A549 (cell line): ENCODE data around the gene ATF4. TPM values are rescaled to one million over a fixed set of nuclear protein-coding genes. Genes with fewer than 3 reads are reported as not detected.
A peak's percentile ranks its signal among the peaks of the same experiment; 100 is the strongest.

Experiments
- ATAC-seq, 2 experiments: fragments of 200-7000 bp in 1 of 2; fragments of >200 bp in 1 of 2; cut with Nextera tagmentation in 1 of 2; cut with Tn5 transposase in 1 of 2; 3 replicates each; pipeline versions ENCODE4 v1.8.0 to v1.9.1; 2018 to 2020; ENCODE audit warnings: mild to moderate bottlenecking in 1 of 2, moderate library complexity in 1 of 2
- CTCF ChIA-PET: fragments of 300-600 bp; sonication (Branson Sonifier 250); formaldehyde crosslinking; extraction: SDS; loops from one replicate; lab custom pipeline; 2021; ENCODE audit warnings: antibody characterized with exemption, inconsistent platforms; lab: Yijun Ruan, JAX
- POLR2A ChIA-PET: fragments of 350-600 bp; formaldehyde crosslinking; extraction: SDS; loops from one replicate; lab custom pipeline; 2021; ENCODE audit warnings: antibody characterized with exemption, inconsistent platforms; lab: Yijun Ruan, JAX
- DNase-seq, 2 experiments: peaks; one replicate each; pipeline versions ENCODE4 v3.0.0 to v3.0.0-alpha.2; 2011 to 2016; ENCODE audit warnings: low read depth in 1 of 2, low spot score in 1 of 2
- FAIRE-seq: peaks from 2 replicates; lab custom pipeline; 2011; peaks lifted over from hg19 to GRCh38; lab: Jason Lieb, UNC
- H3K27ac ChIP-seq, 2 experiments: fragments of >200 bp; sonication (Bioruptor Twin); formaldehyde crosslinking; 3 replicates each; pipeline ENCODE4 v1.5.1; 2016 to 2017
- H3K4me1 ChIP-seq: fragments of >200 bp; sonication (Bioruptor Twin); formaldehyde crosslinking; 3 replicates; pipeline ENCODE4 v1.6.1; 2016
- H3K4me2 ChIP-seq: fragments of >200 bp; sonication (Bioruptor Twin); formaldehyde crosslinking; 3 replicates; pipeline ENCODE4 v1.6.1; 2016
- H3K4me3 ChIP-seq: fragments of >200 bp; sonication (Bioruptor Twin); formaldehyde crosslinking; 3 replicates; pipeline ENCODE4 v1.5.1; 2016
- H3K9me3 ChIP-seq: fragments of >200 bp; sonication (Bioruptor Twin); formaldehyde crosslinking; 3 replicates; pipeline ENCODE4 v1.6.1; 2016
- BHLHE40 ChIP-seq: IDR thresholded peaks from 2 replicates; pipeline ENCODE4 v1.6.1; 2012; ENCODE audit warnings: low read depth, low read length, inconsistent platforms
- CEBPB ChIP-seq, 2 experiments: fragments of >200 bp in 1 of 2; sonication (Bioruptor Twin) in 1 of 2; formaldehyde crosslinking in 1 of 2; IDR thresholded peaks; 2 replicates each; pipeline ENCODE4 v1.6.1; 2012 to 2016
- CHD4 ChIP-seq: fragments of 200-600 bp; sonication (generic); IDR thresholded peaks from 2 replicates; pipeline ENCODE4 v1.6.1; 2016; ENCODE audit warnings: antibody characterized with exemption, mild to moderate bottlenecking, borderline replicate concordance
- CTCF ChIP-seq: fragments of >200 bp; sonication (Bioruptor Twin); formaldehyde crosslinking; IDR thresholded peaks from 3 replicates; pipeline ENCODE4 v1.5.1; 2016
- EP300 ChIP-seq, 2 experiments: fragments of >200 bp; sonication (Bioruptor Twin); formaldehyde crosslinking; IDR thresholded peaks; 2 replicates in 1 of 2; 3 replicates in 1 of 2; pipeline ENCODE4 v1.6.1; 2016 to 2017
- FOSB ChIP-seq: fragments of 250-450 bp; sonication (Bioruptor Pico); IDR thresholded peaks from 2 replicates; pipeline ENCODE4 v1.5.0; 2020; ENCODE audit warnings: mild to moderate bottlenecking, moderate library complexity
- FOSL2 ChIP-seq, 2 experiments: fragments of 450-650 bp in 1 of 2; fragments of >200 bp in 1 of 2; sonication (Bioruptor Twin) in 1 of 2; formaldehyde crosslinking; IDR thresholded peaks; 2 replicates each; pipeline versions ENCODE4 v1.5.0 to v1.6.1; 2016 to 2020; ENCODE audit warnings: mild to moderate bottlenecking in 1 of 2, moderate library complexity in 1 of 2
- HOXA7 ChIP-seq: fragments of 250-450 bp; sonication (Bioruptor Pico); IDR thresholded peaks from 2 replicates; pipeline ENCODE4 v1.5.0; 2020; ENCODE audit warnings: mild to moderate bottlenecking, moderate library complexity
- HOXB13 ChIP-seq: fragments of 250-450 bp; sonication (Bioruptor Pico); IDR thresholded peaks from 2 replicates; pipeline ENCODE4 v1.5.0; 2020; ENCODE audit warnings: low read depth, mild to moderate bottlenecking, moderate library complexity
- HOXB5 ChIP-seq: fragments of 250-450 bp; sonication (Bioruptor Pico); IDR thresholded peaks from 2 replicates; pipeline ENCODE4 v1.5.0; 2020; ENCODE audit warnings: mild to moderate bottlenecking, moderate library complexity
- MYC ChIP-seq: IDR thresholded peaks from 2 replicates; pipeline ENCODE4 v1.6.1; 2012; ENCODE audit warnings: mild to moderate bottlenecking, inconsistent platforms, low read length, improper control_type of control experiment, borderline replicate concordance
- PHF8 ChIP-seq: fragments of 200-600 bp; sonication (generic); IDR thresholded peaks from 2 replicates; pipeline ENCODE4 v1.6.1; 2016; ENCODE audit warnings: low read depth, mild to moderate bottlenecking, antibody characterized with exemption, moderate library complexity, borderline replicate concordance
- RAD21 ChIP-seq, 2 experiments: fragments of >200 bp in 1 of 2; sonication (Bioruptor Twin) in 1 of 2; formaldehyde crosslinking in 1 of 2; IDR thresholded peaks in 1 of 2; conservative IDR thresholded peaks in 1 of 2; 2 replicates in 1 of 2; 3 replicates in 1 of 2; pipeline ENCODE4 v1.6.1; 2012 to 2018; ENCODE audit warnings: inconsistent platforms in 1 of 2
- RARB ChIP-seq: fragments of 250-450 bp; sonication (Bioruptor Pico); IDR thresholded peaks from 2 replicates; pipeline ENCODE4 v1.8.0; 2021; ENCODE audit warnings: mild to moderate bottlenecking, moderate library complexity
- RNF2 ChIP-seq: fragments of 200-600 bp; sonication (generic); IDR thresholded peaks from 2 replicates; pipeline ENCODE4 v1.6.1; 2016; ENCODE audit warnings: low read depth, mild to moderate bottlenecking, antibody characterized with exemption, moderate library complexity, borderline replicate concordance
- SREBF2 ChIP-seq: fragments of 450-650 bp; IDR thresholded peaks from 2 replicates; pipeline ENCODE4 v1.6.1; 2014; ENCODE audit warnings: mild to moderate bottlenecking, moderate library complexity
- ZFP36 ChIP-seq: fragments of 450-650 bp; IDR thresholded peaks from 2 replicates; pipeline ENCODE4 v1.6.1; 2014; ENCODE audit warnings: borderline replicate concordance; ENCODE audit not compliant: partially characterized antibody
- ZNF302 ChIP-seq: fragments of 250-450 bp; sonication (Bioruptor Pico); IDR thresholded peaks from 2 replicates; pipeline ENCODE4 v1.9.0; 2021; ENCODE audit warnings: inconsistent platforms, mild to moderate bottlenecking, moderate library complexity
- WGBS: methylation state at CpG from one replicate; pipeline ENCODE4 v1.1.6; 2017; ENCODE audit errors: missing lambda C conversion rate; 5-methylcytosine and 5-hydroxymethylcytosine counted together
- polyA plus RNA-seq, 4 experiments: library from polyadenylated mRNA; depleted of rRNA in 3 of 4; stranded (reverse); fragments of >200 nt; fragmentation: RNase III in 1 of 4; extraction: RNeasy Plus Mini Kit Qiagen cat#74134 plus additional on column Dnase treatment in 1 of 4; gene quantifications; 2 replicates in 3 of 4; 3 replicates in 1 of 4; pipeline ENCODE4 v1.2.3, GENCODE V29; 2011 to 2017
- TF ChIP-seq, protein P1 (sequence below): fragments of 250-450 bp; sonication (Bioruptor Pico); IDR thresholded peaks from 2 replicates; pipeline ENCODE4 v1.5.0; 2021; ENCODE audit warnings: mild to moderate bottlenecking, moderate library complexity, borderline replicate concordance

The ATF4 gene
- polyA plus RNA-seq, 2 of the 4 experiments (the other 2 are of a cell fraction), result 242 to 593 TPM

DNA sequence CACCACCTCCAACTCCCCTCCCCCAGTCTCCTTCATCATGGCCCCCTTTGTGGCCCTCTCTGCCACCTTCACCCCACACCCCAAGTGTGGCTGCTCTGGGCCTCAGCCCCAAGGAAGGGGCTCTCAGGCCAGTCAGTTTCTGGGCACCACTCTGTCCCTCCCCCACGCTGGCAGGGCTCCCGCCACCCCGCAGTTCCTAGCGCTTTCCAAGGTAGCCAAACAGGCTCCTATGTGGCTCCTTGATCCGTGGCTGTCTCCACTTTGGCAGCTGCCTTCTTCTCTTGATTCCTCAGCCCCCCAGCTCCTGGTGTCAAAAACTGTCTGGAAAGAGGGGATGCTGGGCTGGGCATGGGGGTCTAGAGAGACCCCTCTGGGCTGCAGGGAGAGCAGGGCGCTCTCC lies 39.8 kb downstream of the ATF4 start:
- DNase-seq, result no peak
- WGBS, result 71% methylated on average over 3 of the region's 6 CpGs
- no peak overlapping the region for H3K4me2 ChIP-seq
- 0 out of 3 replicates have a peak, but pooled peaks cover 5% of the 10 kb centered on the region for H3K4me1 ChIP-seq
- POLR2A ChIA-PET, result interaction anchor here (0.6 kb wide), 1 partner anchor 392 kb away, joined by 4 read pairs; no protein-coding TSS in a partner anchor
- FAIRE-seq, result no peak
- TF ChIP-seq BHLHE40, result no peak
- TF ChIP-seq FOSL2 (IDR thresholded peaks at IDR 0.05), result no peak
- TF ChIP-seq FOSL2 (CRISPR knock-in tag; IDR thresholded peaks at IDR 0.05), result no peak
- no peak for TF ChIP-seq CEBPB (IDR thresholded peaks at IDR 0.05)
- no peak for TF ChIP-seq RNF2
- TF ChIP-seq ZNF302 (CRISPR knock-in tag), result no peak
- no peak for TF ChIP-seq EP300 (IDR thresholded peaks at IDR 0.05)
- TF ChIP-seq HOXB5, result no peak
- TF ChIP-seq CTCF, result no peak; the same call in 2 of the 3 replicates
- TF ChIP-seq RAD21 (conservative IDR thresholded peaks at IDR 0.05 in 1 of 2, IDR thresholded peaks at IDR 0.05 in 1 of 2), result no peak
- TF ChIP-seq ZFP36, result no peak
- no peak for TF ChIP-seq PHF8
- TF ChIP-seq CHD4, result no peak
- no peak for TF ChIP-seq SREBF2
- TF ChIP-seq, protein P1, sequence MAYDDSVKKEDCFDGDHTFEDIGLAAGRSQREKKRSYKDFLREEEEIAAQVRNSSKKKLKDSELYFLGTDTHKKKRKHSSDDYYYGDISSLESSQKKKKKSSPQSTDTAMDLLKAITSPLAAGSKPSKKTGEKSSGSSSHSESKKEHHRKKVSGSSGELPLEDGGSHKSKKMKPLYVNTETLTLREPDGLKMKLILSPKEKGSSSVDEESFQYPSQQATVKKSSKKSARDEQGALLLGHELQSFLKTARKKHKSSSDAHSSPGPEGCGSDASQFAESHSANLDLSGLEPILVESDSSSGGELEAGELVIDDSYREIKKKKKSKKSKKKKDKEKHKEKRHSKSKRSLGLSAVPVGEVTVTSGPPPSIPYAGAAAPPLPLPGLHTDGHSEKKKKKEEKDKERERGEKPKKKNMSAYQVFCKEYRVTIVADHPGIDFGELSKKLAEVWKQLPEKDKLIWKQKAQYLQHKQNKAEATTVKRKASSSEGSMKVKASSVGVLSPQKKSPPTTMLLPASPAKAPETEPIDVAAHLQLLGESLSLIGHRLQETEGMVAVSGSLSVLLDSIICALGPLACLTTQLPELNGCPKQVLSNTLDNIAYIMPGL (CRISPR knock-in tag), result no peak
- TF ChIP-seq RARB, result no peak
- CTCF ChIA-PET, result interaction anchor here (0.8 to 37.2 kb wide), 13 partner anchors 9 to 468 kb away, joined by 3 to 899 read pairs (median 3); partner anchors contain the start of gene CACNA1I
- peak overlapping the region in 1 of 2 experiments; percentile 43; a peak in 1 of 6 replicates for H3K27ac ChIP-seq
- H3K4me3 ChIP-seq, result no peak overlapping the region
- no peak; a peak in 1 of 6 replicates for ATAC-seq
- no peaks in the 10 kb centered on the region for H3K9me3 ChIP-seq

DNA sequence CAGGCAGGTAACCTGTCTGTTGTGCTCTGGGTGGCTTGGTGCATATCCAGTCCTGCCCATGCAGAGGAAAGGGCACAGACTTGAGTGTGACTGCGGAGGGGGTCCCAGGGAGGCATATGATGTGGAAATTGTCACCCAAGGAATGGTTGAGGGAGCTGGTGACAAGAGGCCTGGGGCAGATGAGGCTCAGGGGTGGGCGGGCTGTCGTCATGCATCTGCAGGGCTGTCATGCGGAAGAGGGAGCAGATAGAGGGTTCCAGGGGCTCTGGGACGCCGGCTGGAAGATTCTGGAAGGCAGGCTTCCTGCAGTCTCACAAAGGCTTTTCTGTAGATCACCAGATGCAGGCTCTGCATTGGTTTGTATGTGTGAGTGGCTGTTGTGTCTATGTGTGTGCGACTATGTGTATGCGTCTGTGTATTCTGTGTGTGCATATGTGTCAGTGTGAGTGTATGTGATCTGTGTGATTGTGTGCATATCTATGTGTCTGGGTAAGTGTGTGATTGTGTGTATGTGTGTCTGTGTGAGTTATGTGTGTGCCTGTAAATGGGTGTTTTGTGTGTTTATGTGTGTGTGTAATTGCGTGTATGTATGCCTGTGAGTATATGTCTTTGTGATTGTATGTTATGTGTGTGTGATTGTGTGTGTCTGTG lies 42.6 kb downstream of the ATF4 start:
- H3K4me3 ChIP-seq, result no peak overlapping the region
- no peak for FAIRE-seq
- H3K4me2 ChIP-seq, result no peak overlapping the region
- no peak overlapping the region for H3K27ac ChIP-seq
- CTCF ChIA-PET, result interaction anchor here (1.5 to 37.2 kb wide), 2 partner anchors 28 to 465 kb away, joined by 4 to 899 read pairs; no protein-coding TSS in a partner anchor
- no peaks in the 10 kb centered on the region for H3K9me3 ChIP-seq
- TF ChIP-seq MYC (no peak), HOXA7 (no peak), CEBPB (IDR thresholded peaks at IDR 0.05) (no peak), HOXB13 (CRISPR knock-in tag) (no peak), FOSB (CRISPR knock-in tag) (no peak)
- TF ChIP-seq, protein P1 (CRISPR knock-in tag), result no peak
- 80% methylated on average over 9 of the region's 9 CpGs for WGBS
- DNase-seq, result no peak
- POLR2A ChIA-PET, result no interaction called here
- no peak for ATAC-seq
- 0 out of 3 replicates have a peak, but pooled peaks cover 5% of the 10 kb centered on the region for H3K4me1 ChIP-seq
